Neural cell (in vitro differentiated cells): ENCODE results near the gene CUX1.

Experiments
- CTCF ChIP-seq: fragments of 450-650 bp; IDR thresholded peaks from 2 replicates; pipeline ENCODE4 v1.5.1; 2014; ENCODE audit warnings: antibody characterized with exemption, mild to moderate bottlenecking, moderate library complexity; ENCODE audit not compliant: poor library complexity, severe bottlenecking
- EZH2 ChIP-seq: fragments of 200-600, 300-800 bp; shearing (Covaris generic), sonication (generic); IDR thresholded peaks from 2 replicates; pipeline ENCODE4 v1.6.1; 2014; ENCODE audit warnings: antibody characterized with exemption, low read length, borderline replicate concordance, mild to moderate bottlenecking; ENCODE audit not compliant: insufficient read depth, poor library complexity, severe bottlenecking

GRCh38 chr7:102185796-102186195, 368.4 kb downstream of the CUX1 start:
- TF ChIP-seq CTCF = no peak
- TF ChIP-seq EZH2 = no peak
